Stimulated activated CD4-positive, alpha-beta T cell treated with anti-CD3 and anti-CD28 coated beads, Interleukin-1b, Interleukin-23, amount 100 ng/mL, for 24 hours (primary cell): Measurements from ENCODE around the gene CREB3L4.
"Not testable (repeated sequence)": the region's sequence is repeated elsewhere in the genome, so short reads cannot be mapped to it uniquely, and the experiment has no call there.

Experiments used
- DNase-seq, 4 experiments: peaks; one replicate each; pipeline ENCODE4 v3.0.0-alpha.2; 2020; ENCODE audit warnings: low read depth in 4 of 4, low spot score in 1 of 4

Gene CREB3L4

DNA sequence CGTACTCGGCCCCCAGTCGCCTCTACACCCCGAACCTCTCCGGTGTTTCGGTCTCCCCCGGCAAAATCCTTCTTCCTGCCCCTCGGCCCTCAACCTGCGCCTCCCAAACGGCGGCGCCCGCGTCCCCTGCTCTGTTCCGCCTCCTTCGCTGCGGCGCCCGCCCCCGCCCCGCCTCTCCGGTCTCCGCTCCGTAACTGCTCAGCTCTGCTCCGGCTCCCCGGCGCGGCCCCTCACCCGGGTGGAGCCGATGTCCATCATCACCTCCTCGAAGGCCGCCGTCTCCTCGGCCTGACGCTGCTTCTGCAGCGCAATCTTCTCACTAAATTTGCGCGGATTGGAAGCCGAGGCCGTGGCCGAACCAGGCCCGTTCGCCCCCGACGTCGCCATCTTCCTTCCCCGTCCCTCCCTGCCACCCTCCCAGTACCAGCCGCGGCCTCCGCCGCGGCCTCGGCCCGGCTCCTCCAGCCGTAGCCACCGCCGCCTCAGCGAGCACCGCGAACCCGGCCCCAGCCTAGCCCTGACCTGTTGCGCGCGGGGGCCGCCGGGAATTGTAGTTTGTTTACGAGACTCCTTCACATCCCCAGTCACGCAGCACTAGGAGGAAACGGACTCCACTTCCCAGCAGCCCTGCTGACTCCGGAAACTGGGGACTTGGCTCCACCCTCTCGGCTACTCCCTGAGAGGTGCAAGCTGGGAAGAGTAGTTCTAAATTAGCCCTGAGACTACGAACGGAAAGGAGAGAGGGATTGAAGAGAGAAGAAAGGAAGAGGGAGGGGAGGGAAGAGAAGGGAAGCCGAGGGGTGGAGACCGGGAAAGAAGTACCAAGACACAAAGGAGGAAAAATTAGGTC is 9.4 kb upstream of the CREB3L4 start, which contains the start of gene CRTC2:
CRTC2 (minus strand) TSS at position 502 of the 850 bp plus-strand sequence; CDS start at position 387, 115 bp downstream.
- peak; percentile 89 to 97 (median 94) for DNase-seq

DNA sequence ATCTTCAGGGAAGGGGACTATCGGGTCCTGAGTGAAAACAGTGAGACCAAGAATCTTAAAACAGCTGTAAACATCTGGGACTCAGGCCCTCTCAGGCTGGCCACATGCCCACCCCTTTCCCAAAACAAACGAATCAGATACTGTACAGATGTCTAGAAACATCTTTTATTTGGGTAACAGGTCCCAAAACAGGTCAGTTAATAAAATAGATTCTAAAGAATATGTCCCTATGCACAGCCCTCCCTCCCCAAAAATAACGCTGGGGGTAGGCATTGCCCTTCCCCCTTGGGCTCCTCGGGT is 8.8 kb upstream of the CREB3L4 start:
- no peak for DNase-seq

DNA sequence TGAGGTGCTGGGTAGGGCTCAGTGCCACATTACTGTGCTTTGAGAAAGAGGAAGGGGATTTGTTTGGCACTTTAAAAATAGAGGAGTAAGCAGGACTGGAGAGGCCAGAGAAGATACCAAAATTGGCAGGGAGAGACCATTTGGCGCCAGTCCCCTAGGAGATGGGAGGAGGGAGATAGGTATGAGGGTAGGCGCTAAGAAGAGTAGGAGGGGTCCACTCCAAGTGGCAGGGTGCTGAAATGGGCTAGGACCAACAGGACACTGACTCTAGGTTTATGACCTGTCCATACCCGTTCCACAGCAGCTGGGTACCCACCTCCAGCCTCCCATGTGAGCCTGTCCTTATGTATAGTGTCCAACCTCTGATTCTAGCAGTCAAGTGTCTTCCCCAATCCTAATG is 8.2 kb upstream of the CREB3L4 start:
- no peak for DNase-seq

DNA sequence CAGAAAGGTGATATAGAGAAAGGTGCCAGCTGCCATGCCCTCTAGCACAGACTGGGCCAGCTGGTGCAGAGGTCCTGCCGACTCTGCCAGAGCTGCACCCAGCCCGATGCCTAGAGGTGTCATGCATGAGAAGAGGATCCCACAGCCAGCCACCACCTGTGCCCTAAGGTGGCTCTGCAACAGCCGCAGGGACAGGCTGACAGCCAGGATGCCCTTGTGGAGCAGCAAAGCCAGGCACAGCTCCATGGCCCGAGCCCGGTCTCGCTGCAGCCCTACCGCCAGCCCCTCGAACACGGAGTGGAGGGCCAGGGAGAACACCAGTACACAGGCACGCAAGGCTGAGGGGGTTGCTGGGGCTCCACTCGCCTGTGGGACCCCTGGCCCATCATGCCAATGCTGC is 7.5 kb upstream of the CREB3L4 start:
- no peak for DNase-seq

DNA sequence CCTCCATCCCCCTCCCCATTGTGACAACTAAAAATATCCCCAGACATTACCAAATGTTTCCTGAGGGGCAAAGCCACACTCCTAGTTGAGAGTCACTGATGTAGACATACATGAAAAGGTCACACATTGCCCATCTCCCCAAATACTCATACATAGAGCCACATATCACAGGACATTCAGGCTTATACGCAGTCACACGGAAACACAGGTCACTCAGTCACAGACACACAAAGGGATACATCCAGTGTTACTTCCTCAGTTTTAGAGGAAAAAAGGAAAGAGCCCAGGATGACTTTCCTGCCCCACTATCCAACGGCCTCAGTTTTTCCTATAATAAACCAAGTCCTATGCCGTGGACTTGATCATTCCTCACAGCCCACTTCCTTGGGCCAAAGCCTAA is 6.3 kb upstream of the CREB3L4 start:
- DNase-seq, result no peak

DNA sequence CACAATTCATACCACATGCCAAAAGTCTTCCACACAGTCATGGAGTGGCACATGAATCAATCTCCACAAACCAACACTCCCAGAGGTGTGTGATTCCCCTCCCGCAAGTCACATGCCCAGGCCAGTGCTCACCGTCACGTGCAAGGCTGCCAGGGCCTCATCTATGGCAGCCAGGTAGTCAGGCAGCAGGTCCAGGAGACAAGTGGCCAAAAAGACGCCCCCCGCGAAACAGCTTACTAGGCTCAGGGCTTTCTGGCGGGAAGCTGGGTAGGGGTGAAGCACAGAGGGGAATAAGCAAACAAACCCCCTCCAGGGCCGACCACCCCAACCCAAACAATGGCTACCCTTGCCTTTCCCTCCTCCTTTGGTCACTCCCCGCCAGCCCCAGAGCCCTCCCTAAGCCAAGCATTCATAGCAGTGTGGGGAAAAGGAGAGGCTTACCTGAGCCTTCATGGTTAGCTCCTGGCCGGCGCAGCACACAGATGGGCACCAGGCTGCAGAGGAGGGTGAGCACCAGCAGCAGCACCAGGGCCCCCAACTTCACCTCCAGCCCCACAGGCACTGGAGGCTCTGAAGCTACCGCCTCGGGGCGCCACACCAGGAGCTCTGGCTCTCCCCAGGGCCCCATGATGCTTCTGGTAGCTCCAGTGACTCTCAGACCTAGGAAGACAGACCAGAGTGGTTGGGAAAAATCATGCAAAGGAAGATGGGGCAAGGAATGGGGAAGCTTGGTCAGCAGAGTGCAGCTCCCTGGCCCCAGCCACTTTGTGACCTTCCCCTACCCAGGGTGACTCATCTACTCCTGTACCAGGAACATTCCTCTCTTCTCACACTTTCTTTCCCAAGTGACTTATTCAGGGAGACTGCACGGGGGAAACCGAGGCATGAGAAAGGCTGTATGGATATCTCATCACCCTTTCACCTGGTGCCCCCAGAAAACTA is 5.3 kb upstream of the CREB3L4 start:
- no peak for DNase-seq

DNA sequence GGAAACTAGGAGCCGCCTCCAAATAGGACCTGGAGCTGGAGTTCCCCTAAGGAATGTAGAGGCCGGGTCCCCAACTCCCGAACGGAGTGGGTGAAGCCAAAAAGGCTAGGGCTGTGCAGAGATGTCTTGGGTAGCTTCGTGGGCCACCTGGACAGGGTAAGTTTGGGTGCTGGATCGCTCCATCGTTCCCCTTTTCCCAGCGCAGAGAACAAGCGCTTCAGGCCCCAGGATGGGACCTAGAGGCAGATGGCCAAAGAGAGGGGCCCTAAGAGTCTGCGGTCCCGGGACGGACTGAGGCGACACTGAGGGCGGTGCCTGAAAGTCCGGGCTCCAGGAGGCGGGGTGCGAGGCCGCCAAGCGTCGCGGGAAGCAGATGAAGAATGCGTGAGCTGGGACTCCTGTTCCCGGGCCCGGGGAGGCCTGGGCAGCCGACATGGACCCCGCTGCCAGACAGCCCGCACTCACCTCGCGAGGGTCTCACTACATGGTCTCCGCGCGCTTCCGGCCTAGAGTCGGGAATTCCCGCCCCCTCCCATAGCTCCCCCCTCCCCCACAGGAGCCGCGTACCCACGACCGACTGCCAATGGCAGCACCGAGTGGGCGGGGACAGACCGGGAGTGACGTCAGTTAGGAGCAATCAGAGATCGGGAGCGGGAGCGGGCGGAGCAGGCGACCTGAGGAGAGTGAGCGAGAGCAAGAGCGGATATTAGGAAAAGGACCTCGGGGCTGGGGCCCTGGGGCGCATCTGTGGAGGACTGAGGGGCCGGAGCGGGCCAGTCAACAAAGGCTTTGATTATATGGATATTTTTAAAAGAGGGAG is 4.5 kb upstream of the CREB3L4 start, which contains the start of gene SLC39A1:
SLC39A1 (minus strand) TSS at position 508 of the 820 bp plus-strand sequence. CDS start 822 bp downstream, outside the sequence.
- peak; percentile 90 to 97 (median 94) for DNase-seq

DNA sequence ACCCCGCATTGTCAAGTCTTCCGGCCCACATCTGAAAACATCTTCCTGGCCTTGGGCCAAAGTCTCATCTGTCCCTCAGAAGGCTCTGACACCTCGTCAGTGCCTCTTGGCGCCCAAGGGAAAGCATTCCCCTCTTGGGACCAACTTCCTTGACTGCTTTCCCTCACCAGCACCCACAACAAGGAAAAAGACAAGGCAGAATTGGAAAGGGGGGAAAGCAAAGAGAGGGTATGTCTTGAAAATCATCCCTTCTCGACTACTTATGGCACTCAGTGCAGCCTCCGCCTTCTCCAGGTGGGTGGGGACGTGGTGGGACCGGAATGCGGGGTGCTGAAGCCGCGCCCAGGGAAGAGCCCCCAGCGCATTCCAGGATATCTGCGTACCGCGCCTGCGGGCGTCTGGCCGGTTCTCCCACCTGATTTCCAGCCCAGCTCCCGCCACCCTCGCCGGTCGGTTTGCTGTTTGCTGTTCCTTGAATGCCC is 3.8 kb upstream of the CREB3L4 start:
- no peak for DNase-seq

DNA sequence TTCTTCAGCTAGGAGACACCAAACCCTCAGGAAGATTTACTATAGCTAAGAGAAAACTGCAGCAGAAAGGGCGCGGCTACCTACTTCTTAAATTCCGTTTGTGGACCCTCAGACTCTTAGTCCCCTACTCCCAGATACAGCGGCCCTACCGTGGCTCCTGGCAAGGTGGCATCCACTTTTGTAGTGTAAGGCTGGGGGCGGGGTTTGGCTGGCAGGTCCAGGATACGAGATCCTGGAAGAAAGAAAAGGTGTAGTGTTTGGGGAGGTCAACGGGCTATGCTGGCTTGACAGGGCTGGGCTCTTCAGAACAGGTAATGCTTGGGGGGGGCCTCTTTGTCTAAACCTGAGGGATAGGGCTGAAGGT is 280 bp downstream of the CREB3L4 start:
- no peak for DNase-seq

DNA sequence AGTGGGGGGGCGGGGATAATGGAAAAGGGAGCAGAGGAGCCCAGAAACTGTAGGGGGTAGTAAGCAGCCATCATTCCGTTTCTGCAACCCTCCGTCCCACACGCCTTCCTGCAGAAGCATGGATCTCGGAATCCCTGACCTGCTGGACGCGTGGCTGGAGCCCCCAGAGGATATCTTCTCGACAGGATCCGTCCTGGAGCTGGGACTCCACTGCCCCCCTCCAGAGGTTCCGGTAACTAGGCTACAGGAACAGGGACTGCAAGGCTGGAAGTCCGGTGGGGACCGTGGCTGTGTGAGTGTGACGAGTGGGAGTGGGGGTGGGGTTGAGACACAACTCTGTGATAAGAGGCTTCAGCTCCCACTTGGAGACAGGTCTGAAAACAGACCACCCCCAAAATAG is 706 bp downstream of the CREB3L4 start:
- DNase-seq, result no peak

DNA sequence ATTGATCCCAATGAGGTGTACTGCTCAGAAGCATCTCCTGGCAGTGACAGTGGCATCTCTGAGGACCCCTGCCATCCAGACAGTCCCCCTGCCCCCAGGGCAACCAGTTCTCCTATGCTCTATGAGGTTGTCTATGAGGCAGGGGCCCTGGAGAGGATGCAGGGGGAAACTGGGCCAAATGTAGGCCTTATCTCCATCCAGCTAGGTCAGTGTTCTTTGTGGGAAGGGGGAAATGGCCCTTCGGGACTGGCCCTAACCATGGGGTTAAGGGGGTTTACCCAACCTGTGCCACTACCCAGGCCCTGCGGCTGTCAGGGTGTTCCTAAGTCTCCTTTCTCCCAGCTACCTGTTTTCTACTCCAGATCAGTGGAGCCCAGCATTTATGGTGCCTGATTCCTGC is 1.3 kb downstream of the CREB3L4 start:
- no peak for DNase-seq

DNA sequence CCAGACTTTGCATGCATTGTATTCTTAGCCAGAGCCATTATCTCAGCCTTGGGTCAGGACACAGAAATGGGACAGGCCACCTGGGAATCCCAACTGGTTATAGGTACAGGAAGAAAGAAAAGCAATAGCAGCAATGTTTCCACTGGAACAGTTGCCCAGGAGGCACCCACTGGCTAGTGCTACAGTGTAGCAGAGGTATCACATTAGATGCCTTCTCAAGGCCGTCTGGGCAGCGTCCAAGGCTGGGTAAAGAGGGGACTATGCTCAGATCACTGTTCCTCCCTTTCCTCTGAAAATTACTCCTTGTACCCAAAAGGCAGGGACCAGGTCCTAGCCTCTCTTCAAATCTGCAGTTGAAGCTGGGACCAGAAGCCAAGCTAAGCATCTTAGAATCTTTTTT is 2.6 kb downstream of the CREB3L4 start:
- no peak for DNase-seq

DNA sequence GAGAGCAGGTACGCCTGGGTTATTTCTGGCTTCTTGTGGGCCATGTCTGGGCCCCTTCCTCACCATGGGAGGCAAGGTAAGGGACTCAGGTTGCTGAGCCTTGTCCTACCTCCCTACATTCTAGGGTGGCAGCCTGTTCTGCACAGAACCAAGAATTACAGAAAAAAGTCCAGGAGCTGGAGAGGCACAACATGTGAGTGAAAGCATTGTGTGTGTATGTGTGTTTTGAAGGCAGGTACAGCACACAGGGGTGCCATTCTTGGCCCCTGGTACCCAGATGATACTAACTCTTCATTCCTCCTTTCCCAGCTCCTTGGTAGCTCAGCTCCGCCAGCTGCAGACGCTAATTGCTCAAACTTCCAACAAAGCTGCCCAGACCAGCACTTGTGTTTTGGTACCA is 5.4 kb downstream of the CREB3L4 start:
- no peak for DNase-seq

DNA sequence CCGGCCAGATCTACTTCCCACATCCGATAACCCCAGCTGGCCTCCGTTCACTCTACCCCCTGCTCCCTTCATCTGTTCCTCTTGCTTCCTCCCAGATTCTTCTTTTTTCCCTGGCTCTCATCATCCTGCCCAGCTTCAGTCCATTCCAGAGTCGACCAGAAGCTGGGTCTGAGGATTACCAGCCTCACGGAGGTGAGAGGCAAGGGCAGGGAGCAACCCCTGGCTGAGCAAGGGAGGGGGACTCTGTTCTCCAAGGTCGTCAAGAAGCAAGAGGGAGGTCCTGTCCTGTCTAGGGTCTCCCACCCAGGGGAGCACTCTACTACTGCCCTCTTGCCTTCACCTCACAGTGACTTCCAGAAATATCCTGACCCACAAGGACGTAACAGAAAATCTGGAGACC is 5.8 kb downstream of the CREB3L4 start:
- DNase-seq, result no peak

DNA sequence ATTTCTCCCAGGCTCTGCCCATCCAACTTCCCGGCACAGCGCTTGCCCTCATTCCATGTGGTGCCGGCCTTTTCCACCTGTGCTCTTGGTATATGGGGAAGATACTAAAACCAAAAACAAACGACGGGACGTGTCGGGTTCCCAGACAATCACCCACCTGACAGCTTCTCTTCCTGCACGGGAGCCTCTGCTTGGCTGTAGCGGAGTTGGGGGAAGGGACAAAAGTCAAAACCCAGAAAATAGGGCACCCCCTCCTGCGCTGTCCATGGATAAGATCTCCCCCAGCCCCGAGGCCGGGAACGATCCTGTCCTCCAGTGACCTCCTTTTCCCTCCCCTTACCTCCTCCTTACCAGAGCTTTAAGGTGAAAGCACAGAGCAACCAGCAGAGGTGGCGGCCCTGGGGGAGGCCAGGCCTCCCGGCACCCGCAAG is 9.1 kb downstream of the CREB3L4 start:
- no peak for DNase-seq

DNA sequence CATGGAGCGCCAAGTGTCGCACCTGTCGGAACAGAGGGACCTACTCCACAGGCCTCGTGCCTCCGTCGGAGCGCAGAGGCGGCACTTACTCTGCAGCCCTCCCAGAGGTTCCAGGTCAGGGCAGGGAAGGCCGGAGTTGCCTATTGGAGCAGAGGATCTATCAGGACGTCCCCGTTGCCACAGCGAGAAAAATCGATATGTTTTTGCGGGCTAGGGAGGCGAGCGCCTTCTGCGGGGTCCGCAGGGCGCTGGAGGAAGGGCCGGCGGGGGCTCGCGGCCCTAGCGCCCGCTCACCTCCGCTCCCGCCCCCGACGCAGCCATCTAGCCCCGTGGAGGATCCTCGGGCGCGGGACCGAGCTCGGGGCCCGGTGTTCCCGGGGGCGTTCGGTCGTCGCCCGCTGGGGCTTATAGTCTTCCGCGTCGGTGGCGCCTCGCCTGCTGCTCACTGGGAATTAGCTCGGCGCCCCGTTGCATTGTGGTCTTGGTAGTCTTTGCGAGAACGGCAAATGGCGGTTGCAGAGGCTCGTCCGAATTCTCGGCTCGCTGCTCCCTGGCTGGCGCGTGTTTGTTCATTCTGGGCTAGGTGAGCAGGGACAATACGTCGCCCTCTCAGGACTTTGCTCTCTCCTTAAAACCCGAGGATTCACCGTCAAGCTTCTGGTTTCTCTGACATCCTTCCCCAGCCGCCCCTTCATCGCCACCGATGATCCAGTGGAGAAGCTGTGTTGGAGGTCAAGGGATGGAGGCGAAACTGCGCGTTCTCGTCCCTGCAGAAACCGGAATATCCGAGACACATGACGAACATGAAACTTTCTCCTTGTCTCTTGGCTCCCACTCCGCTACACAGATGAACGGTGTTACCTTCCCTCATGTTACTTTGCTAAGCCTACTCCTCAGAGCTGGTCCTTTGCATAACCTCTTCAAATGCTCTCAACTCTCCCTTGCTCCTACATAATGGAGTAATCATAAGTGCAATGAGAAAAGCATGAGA is 9.8 kb downstream of the CREB3L4 start, which contains the start of gene JTB:
JTB (minus strand) TSS at position 425 of the 991 bp plus-strand sequence; CDS start at position 3, 422 bp downstream.
- peak; percentile 69 to 85 (median 77) for DNase-seq

DNA sequence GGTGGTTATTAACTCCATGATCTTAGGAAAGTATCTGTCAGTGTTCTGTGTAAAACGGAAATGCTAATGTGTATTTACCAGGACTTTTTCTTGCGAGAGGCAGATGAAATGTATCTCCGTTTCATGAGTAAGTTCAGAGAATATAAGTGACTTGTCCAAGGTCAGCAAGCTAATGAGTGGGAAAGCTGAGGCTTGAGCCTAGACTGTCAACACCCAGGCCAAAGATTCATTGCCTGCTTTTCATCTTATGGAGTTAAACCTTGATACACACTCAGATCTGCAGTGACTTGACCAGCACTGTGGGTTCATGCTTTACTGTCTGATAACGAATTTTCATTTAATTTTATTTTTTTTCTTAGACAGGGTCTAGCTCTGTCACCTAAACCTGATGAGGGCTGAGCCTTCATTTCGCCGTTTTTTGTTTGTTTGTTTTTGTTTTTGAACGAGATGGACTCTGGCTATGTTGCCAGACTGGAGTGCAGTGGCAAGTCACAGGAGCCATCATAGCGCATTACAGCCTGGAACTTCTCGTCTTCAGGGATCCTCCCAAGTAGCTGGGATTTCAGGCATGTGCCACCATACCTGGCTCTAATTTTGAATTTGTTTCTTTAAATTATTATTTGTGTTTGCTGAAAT is 10.7 kb downstream of the CREB3L4 start:
- DNase-seq, result no peak

DNA sequence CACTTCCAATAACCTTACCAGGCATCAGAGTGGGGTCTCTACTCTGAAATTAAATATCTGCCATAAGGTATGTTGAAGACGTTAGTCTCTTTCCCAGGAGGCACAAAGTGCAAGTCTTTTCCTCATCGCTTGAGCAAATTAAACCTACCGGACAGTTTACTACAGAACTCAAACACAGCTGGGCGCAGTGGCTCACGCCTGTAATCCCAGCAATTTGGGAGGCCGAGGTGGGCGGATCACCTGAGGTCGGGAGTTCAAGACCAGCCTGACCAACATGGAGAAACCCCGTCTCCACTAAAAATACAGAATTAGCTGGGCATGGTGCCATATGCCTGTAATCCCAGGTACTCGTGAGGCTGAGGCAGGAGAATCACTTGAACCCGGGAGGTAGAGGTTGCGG is 11.4 kb downstream of the CREB3L4 start:
- DNase-seq, result not testable (repeated sequence)

DNA sequence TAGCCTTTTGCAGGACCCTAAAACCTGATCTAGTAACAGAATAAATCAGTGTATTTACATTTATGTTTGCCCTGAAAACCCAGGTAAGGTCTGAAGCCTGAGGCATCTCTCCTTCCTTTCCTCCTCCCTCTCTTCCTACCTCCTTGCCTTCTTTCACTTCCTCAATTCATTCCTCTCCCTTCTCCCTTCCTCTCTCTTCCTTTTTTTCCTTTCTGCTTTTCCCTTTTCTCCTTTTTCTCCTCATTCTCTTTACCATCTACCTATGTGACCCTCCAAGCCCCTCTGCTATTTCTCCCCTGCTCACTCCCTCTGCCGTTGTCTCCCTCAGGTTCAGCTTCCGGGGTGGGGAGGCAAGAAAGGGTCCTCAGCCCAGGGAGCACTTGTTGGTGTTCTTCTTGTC is 14.0 kb downstream of the CREB3L4 start:
- not testable (repeated sequence) for DNase-seq
